B cell (primary cell): ENCODE data around the gene ADGRA1. TPM values are rescaled to one million over a fixed set of nuclear protein-coding genes. Genes with fewer than 3 reads are reported as not detected.

Source experiments
- ATAC-seq: fragments of 200-7000 bp; cut with Tn5 transposase; one replicate; pipeline ENCODE4 v1.10.0; 2021; ENCODE audit warnings: low read depth, mild to moderate bottlenecking, moderate number of reproducible peaks, moderate library complexity
- CTCF ChIA-PET: fragments of 350-600 bp; sonication (Branson Sonifier 250); formaldehyde crosslinking; loops from one replicate; lab custom pipeline; 2021; ENCODE audit warnings: antibody characterized with exemption, inconsistent platforms; lab: Charles Lee
- POLR2A ChIA-PET: fragments of 350-600 bp; sonication (Branson Sonifier 250); formaldehyde crosslinking; loops from one replicate; lab custom pipeline; 2021; ENCODE audit warnings: antibody characterized with exemption; lab: Charles Lee
- DNase-seq: peaks from one replicate; pipeline ENCODE4 v3.0.0; 2013
- H2AFZ ChIP-seq: 2 replicates; pipeline ENCODE4 v1.6.1; 2012; ENCODE audit warnings: mild to moderate bottlenecking, low read depth, low read length; ENCODE audit not compliant: insufficient read depth, poor library complexity, severe bottlenecking
- H3K27ac ChIP-seq, 2 donors: 1 replicate in 1 of 2; 2 replicates in 1 of 2; pipeline ENCODE4 v1.5.1; 2012 to 2013; ENCODE audit warnings: low read length in 2 of 2, mild to moderate bottlenecking in 2 of 2, moderate library complexity in 1 of 2
- H3K27me3 ChIP-seq, 4 experiments: fragments of 200-600 bp in 1 of 4; sonication (generic) in 1 of 4; replicated peaks in 1 of 4; 1 replicate in 2 of 4; 2 replicates in 2 of 4; pipeline versions ENCODE4 v1.6.1 to v1.7.0; 2013 to 2016; ENCODE audit warnings: low read length in 3 of 4, mild to moderate bottlenecking in 2 of 4, mixed read lengths in 1 of 4, moderate library complexity in 1 of 4; ENCODE audit not compliant: insufficient read depth in 4 of 4, control insufficient read depth in 3 of 4; ENCODE audit errors: control extremely low read depth in 1 of 4
- H3K36me3 ChIP-seq, 2 experiments: replicated peaks in 1 of 2; 1 replicate in 1 of 2; 2 replicates in 1 of 2; pipeline versions ENCODE4 v1.6.1 to v1.7.1; 2013; ENCODE audit warnings: low read length in 1 of 2; ENCODE audit not compliant: insufficient read depth in 2 of 2, control insufficient read depth in 1 of 2; ENCODE audit errors: control extremely low read depth in 1 of 2, extremely low read depth in 1 of 2
- H3K4me1 ChIP-seq, 2 donors: fragments of 200-600 bp in 1 of 2; sonication (generic) in 1 of 2; 1 replicate in 1 of 2; 2 replicates in 1 of 2; pipeline versions ENCODE4 v1.5.1 to v1.6.1; 2013 to 2017; ENCODE audit warnings: low read length in 2 of 2; ENCODE audit not compliant: control insufficient read depth in 2 of 2, insufficient read depth in 2 of 2
- H3K4me2 ChIP-seq: replicated peaks from 2 replicates; pipeline ENCODE3; 2012; ENCODE audit warnings: mild to moderate bottlenecking, low read depth, low read length; ENCODE audit not compliant: poor library complexity, severe bottlenecking
- H3K4me3 ChIP-seq, 5 experiments: fragments of 200-600 bp in 1 of 5; sonication (generic) in 1 of 5; 1 replicate in 3 of 5; 2 replicates in 2 of 5; pipeline versions ENCODE4 v1.5.1 to v1.7.0; 2011 to 2016; ENCODE audit warnings: low read length in 4 of 5, mild to moderate bottlenecking in 4 of 5, low read depth in 2 of 5, control low read depth in 1 of 5, moderate library complexity in 1 of 5; ENCODE audit not compliant: insufficient read depth in 1 of 5; ENCODE audit errors: control extremely low read depth in 1 of 5, extremely low read depth in 1 of 5
- H3K79me2 ChIP-seq: fragments of 200-600 bp; sonication (generic); one replicate; pipeline ENCODE4 v1.6.0; 2016; ENCODE audit warnings: low read length; ENCODE audit not compliant: control insufficient read depth, insufficient read depth
- H3K9ac ChIP-seq: fragments of 200-600 bp; sonication (generic); 2 replicates; pipeline ENCODE4 v1.6.1; 2017; ENCODE audit warnings: mild to moderate bottlenecking, low read length, moderate library complexity
- H3K9me3 ChIP-seq, 3 donors: one replicate each; pipeline versions ENCODE4 v1.6.1 to v1.7.1; 2013; ENCODE audit warnings: low read length in 2 of 3; ENCODE audit not compliant: control insufficient read depth in 2 of 3, insufficient read depth in 1 of 3; ENCODE audit errors: control extremely low read depth in 1 of 3
- H4K20me1 ChIP-seq: 2 replicates; pipeline ENCODE4 v1.6.0; 2012; ENCODE audit warnings: mild to moderate bottlenecking, low read length; ENCODE audit not compliant: insufficient read depth, control insufficient read depth, poor library complexity, severe bottlenecking
- H3K27ac Mint-ChIP-seq: one replicate; pipeline ENCODE4 v1.8.0; 2021; ENCODE audit warnings: mixed read lengths
- H3K27me3 Mint-ChIP-seq: one replicate; pipeline ENCODE4 v1.8.0; 2021; ENCODE audit warnings: mixed read lengths
- H3K4me1 Mint-ChIP-seq: one replicate; pipeline ENCODE4 v1.8.0; 2021; ENCODE audit warnings: mixed read lengths
- H3K4me3 Mint-ChIP-seq: one replicate; pipeline ENCODE4 v1.8.0; 2021; ENCODE audit warnings: mixed read lengths
- H3K9me3 Mint-ChIP-seq: one replicate; pipeline ENCODE4 v1.8.0; 2022; ENCODE audit warnings: mixed read lengths; ENCODE audit not compliant: insufficient read depth
- EZH2 ChIP-seq: IDR thresholded peaks from 2 replicates; pipeline ENCODE4 v1.6.1; 2012; ENCODE audit warnings: borderline replicate concordance, low read depth, mild to moderate bottlenecking, moderate library complexity, low read length; ENCODE audit not compliant: insufficient read depth, poor library complexity, severe bottlenecking
- WGBS: methylation state at CpG from one replicate; pipeline ENCODE4 v1.1.5; 2013; ENCODE audit warnings: missing lambda C conversion rate; ENCODE audit not compliant: insufficient coverage; 5-methylcytosine and 5-hydroxymethylcytosine counted together
- intact Hi-C: fragments of 100-400 bp; cut with micrococcal nuclease; formaldehyde crosslinking; loops from one replicate; pipeline ENCODE4 v1.10.0; 2022
- polyA plus RNA-seq: library from polyadenylated mRNA; depleted of rRNA; stranded (reverse); fragments of >200 nt; gene quantifications from 2 replicates; pipeline ENCODE4 v1.2.3, GENCODE V29; 2012
- total RNA-seq, 2 donors: library from RNA; stranded (reverse); fragments of 120-200 nt in 1 of 2; gene quantifications; 1 replicate in 1 of 2; 2 replicates in 1 of 2; pipeline versions ENCODE4 v1.2.3 to v1.2.4, GENCODE V29; 2013 to 2022
- TF ChIP-seq, protein P1 (sequence below): fragments of 200-600 bp; IDR thresholded peaks from one replicate; pipeline ENCODE4 v1.8.0; 2022; ENCODE audit warnings: antibody characterized with exemption, mild to moderate bottlenecking

The ADGRA1 gene
- total and polyA plus RNA-seq, 2 donors (not counting 1 experiment from before 2014, with no cell fraction given) = not detected

DNA sequence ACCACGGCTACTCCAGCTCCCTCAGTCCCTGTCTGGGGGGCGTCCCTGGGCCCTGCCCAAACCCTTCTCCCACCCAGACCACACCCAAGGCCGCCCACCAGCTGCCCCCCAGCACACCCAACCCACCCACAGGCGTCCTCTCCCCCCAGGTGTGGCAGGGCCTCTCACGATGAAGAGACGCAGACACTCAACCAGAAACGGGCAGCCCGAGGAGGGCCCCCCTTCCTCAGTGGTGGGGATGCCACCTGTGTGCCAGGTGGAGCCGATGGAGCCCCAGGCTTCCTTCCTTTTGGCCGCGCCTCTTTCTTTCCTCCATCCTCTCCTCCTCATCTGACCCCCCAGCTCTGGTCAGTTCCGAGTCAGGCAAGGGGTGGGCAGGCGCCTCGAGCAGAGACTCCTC, 28.7 kb downstream of the ADGRA1 start:
- no peak overlapping the region for H3K27ac Mint-ChIP-seq
- H3K27me3 Mint-ChIP-seq = peaks cover 3% of the 10 kb centered on the region
- H3K9me3 Mint-ChIP-seq = peaks cover 7% of the 10 kb centered on the region
- no peak overlapping the region for H3K4me3 Mint-ChIP-seq
- no peaks in the 10 kb centered on the region for H3K4me1 Mint-ChIP-seq
- Histone ChIP-seq H3K4me2 (no peak overlapping the region), H3K79me2 (no peaks in the 10 kb centered on the region), H3K27me3 (no peaks in the 10 kb centered on the region), H3K36me3 (no peaks in the 10 kb centered on the region), H3K27ac (no peak overlapping the region), H3K9ac (no peak overlapping the region), H2AFZ (no peak overlapping the region), H3K9me3 (peaks cover 0 to 58% (median 0%) of the 10 kb centered on the region in 3 donors), H3K4me1 (no peaks in the 10 kb centered on the region), H4K20me1 (no peaks in the 10 kb centered on the region), H3K4me3 (no peak overlapping the region)
- ChIA-PET CTCF (no interaction called here), POLR2A (no interaction called here)
- WGBS = 84% methylated on average over 14 of the region's 14 CpGs
- ATAC-seq (no peak), DNase-seq (no peak)
- intact Hi-C loops = no loop called here
- no peak for TF ChIP-seq EZH2
- TF ChIP-seq, protein P1, sequence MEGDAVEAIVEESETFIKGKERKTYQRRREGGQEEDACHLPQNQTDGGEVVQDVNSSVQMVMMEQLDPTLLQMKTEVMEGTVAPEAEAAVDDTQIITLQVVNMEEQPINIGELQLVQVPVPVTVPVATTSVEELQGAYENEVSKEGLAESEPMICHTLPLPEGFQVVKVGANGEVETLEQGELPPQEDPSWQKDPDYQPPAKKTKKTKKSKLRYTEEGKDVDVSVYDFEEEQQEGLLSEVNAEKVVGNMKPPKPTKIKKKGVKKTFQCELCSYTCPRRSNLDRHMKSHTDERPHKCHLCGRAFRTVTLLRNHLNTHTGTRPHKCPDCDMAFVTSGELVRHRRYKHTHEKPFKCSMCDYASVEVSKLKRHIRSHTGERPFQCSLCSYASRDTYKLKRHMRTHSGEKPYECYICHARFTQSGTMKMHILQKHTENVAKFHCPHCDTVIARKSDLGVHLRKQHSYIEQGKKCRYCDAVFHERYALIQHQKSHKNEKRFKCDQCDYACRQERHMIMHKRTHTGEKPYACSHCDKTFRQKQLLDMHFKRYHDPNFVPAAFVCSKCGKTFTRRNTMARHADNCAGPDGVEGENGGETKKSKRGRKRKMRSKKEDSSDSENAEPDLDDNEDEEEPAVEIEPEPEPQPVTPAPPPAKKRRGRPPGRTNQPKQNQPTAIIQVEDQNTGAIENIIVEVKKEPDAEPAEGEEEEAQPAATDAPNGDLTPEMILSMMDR = no peak

DNA sequence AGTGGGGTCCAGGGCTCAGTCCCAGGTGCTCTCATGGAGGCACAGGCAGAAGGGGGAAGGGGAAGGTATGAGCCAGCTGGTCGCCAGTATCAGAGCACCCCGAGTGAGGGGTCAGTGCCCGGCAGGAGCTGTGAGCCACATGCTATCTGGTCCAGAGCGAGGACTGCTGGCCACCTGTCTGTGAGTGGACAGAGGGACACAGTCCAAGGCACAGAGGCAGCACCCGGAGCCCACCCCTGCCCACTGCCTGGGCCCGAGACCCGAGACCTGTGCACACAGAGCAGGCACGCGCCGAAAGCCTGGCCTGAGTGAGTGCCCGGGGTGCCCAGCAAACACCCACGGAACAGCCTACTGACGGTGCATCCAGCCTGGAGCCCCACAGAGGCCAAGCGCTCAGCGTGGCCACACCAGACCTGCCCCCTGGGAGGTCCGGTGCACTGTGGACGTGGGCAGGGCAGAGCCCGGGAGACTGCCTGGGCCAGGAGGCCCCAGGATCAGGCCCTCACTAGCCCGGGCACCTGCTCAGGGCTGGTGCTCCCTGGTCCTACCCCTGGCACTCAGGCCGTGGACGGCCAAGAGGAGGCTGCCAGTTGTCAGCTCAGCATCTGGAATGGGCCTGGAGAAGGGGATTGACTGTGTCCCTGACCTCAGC, 29.4 kb downstream of the ADGRA1 start:
- Mint-ChIP-seq H3K27me3 (peaks cover 3% of the 10 kb centered on the region), H3K4me3 (no peak overlapping the region)
- WGBS = 90% methylated on average over 21 of the region's 21 CpGs

More for the DNA sequence above, 29.4 kb downstream of the ADGRA1 start:
- no peaks in the 10 kb centered on the region for H3K4me1 Mint-ChIP-seq
- H3K27ac Mint-ChIP-seq = no peak overlapping the region
- no peak overlapping the region for H3K4me3 ChIP-seq
- intact Hi-C loops = no loop called here
- ChIA-PET CTCF (no interaction called here), POLR2A (no interaction called here)
- no peak overlapping the region for H3K27ac ChIP-seq
- H4K20me1 ChIP-seq = no peaks in the 10 kb centered on the region
- no peaks in the 10 kb centered on the region for H3K79me2 ChIP-seq
- no peaks in the 10 kb centered on the region for H3K27me3 ChIP-seq
- H3K9ac ChIP-seq = no peak overlapping the region
- no peak overlapping the region for H3K4me2 ChIP-seq
- DNase-seq (no peak), ATAC-seq (no peak)
- H3K36me3 ChIP-seq = no peaks in the 10 kb centered on the region
- no peak for TF ChIP-seq EZH2
- TF ChIP-seq, protein P1 = no peak
- no peak overlapping the region for H2AFZ ChIP-seq
- H3K9me3 Mint-ChIP-seq = peaks cover 7% of the 10 kb centered on the region
- peaks cover 0 to 56% (median 0%) of the 10 kb centered on the region in 3 donors for H3K9me3 ChIP-seq
- H3K4me1 ChIP-seq = no peaks in the 10 kb centered on the region
